GM12878 (cell line): Measurements from ENCODE around the gene EHF. TPM values are rescaled to one million over a fixed set of nuclear protein-coding genes. Genes with fewer than 3 reads are reported as not detected.

Experiments used
- CREB1 ChIP-seq: IDR thresholded peaks from 2 replicates; pipeline ENCODE4 v1.6.1; 2012; ENCODE audit warnings: low read depth, mild to moderate bottlenecking, inconsistent platforms
- CREM ChIP-seq: IDR thresholded peaks from 2 replicates; pipeline ENCODE4 v1.6.1; 2014; ENCODE audit warnings: antibody characterized with exemption, low read depth
- CUX1 ChIP-seq: IDR thresholded peaks from 2 replicates; pipeline ENCODE4 v1.6.1; 2012; ENCODE audit warnings: improper control_type of control experiment, low read depth, low read length; ENCODE audit not compliant: insufficient replicate concordance
- ELK1 ChIP-seq: IDR thresholded peaks from 2 replicates; pipeline ENCODE4 v1.6.1; 2012; ENCODE audit warnings: low read depth, low read length, improper control_type of control experiment
- LARP7 ChIP-seq: fragments of 450-650 bp; IDR thresholded peaks from 2 replicates; pipeline ENCODE4 v1.6.1; 2017; ENCODE audit warnings: mild to moderate bottlenecking
- RUNX3 ChIP-seq: IDR thresholded peaks from 2 replicates; pipeline ENCODE4 v1.6.1; 2012; ENCODE audit warnings: low read length, inconsistent platforms
- SIN3A ChIP-seq: IDR thresholded peaks from 2 replicates; pipeline ENCODE4 v1.6.1; 2012; ENCODE audit warnings: low read depth, low read length, improper control_type of control experiment
- YBX1 ChIP-seq: fragments of 450-650 bp; IDR thresholded peaks from 2 replicates; pipeline ENCODE4 v1.6.1; 2016; ENCODE audit warnings: antibody characterized with exemption
- polyA plus RNA-seq, 11 experiments: library from polyadenylated mRNA; depleted of rRNA in 4 of 11; unstranded in 6 of 11; stranded (reverse) in 5 of 11; fragments of >200 nt; fragmentation: Nextera tagmentation in 4 of 11; fragmentation: Illumina TruSeq in 1 of 11; extraction: Ambion mirVana in 4 of 11; extraction: Trizol in 1 of 11; gene quantifications; 1 replicate in 1 of 11; 2 replicates in 10 of 11; pipeline versions ENCODE4 v1.2.1 to v1.2.3, GENCODE V29; 2011 to 2016; ENCODE audit warnings: inconsistent platforms in 2 of 11, missing spikeins in 2 of 11, low read depth in 1 of 11
- total RNA-seq, 4 experiments: library from RNA; depleted of rRNA in 3 of 4; stranded (reverse); fragments of >200 nt in 3 of 4; fragmentation: Illumina TruSeq in 1 of 4; extraction: Trizol in 1 of 4; gene quantifications; 2 replicates each; pipeline versions ENCODE4 v1.2.1 to v1.2.3, GENCODE V29; 2013 to 2021

EHF gene
- total and polyA plus RNA-seq, 10 of the 15 experiments (the other 5 are each of a cell fraction or from before 2014, with no cell fraction given), result 0.04 to 0.33 (median 0.06) TPM; not detected in 6

GRCh38 chr11:34609850-34610249 is 11.0 kb upstream of the EHF start (continued):
- no peak for TF ChIP-seq ELK1
- TF ChIP-seq CREM, result no peak
- TF ChIP-seq YBX1, result no peak
- TF ChIP-seq SIN3A, result no peak
- TF ChIP-seq RUNX3, result no peak
- TF ChIP-seq CUX1, result no peak
- no peak for TF ChIP-seq LARP7
- no peak for TF ChIP-seq CREB1
